RWPE1 (cell line): ENCODE measurements around the gene OPN1SW.

Source experiments
- CTCF ChIA-PET: fragments of 350-600 bp; sonication (Branson Sonifier 250); formaldehyde crosslinking; extraction: SDS; loops from one replicate; lab custom pipeline; 2021; lab: Yijun Ruan, JAX
- POLR2A ChIA-PET: fragments of 400-600 bp; formaldehyde crosslinking; extraction: SDS; loops from one replicate; lab custom pipeline; 2020; ENCODE audit warnings: antibody characterized with exemption; ENCODE audit not compliant: low non-redundant PET; lab: Yijun Ruan, JAX
- DNase-seq: peaks from one replicate; pipeline ENCODE4 v3.0.0; 2012; ENCODE audit warnings: low spot score
- H3K27ac ChIP-seq: fragments of 450-650 bp; 2 replicates; pipeline ENCODE4 v1.5.1; 2017
- CTCF ChIP-seq: fragments of 450-650 bp; conservative IDR thresholded peaks from 2 replicates; pipeline ENCODE4 v1.5.1; 2017; ENCODE audit warnings: low read depth, mild to moderate bottlenecking

The OPN1SW gene

GRCh38 chr7:128791121-128791971 lies 15.8 kb upstream of the OPN1SW start, which contains the start of gene CCDC136:
Gene CCDC136 (plus strand): TSS chr7:128791968. CDS start chr7:128792412, 444 bp downstream.
- CTCF ChIA-PET, result no interaction called here
- H3K27ac ChIP-seq, result no peak within 1 kb of the TSS
- no peak for TF ChIP-seq CTCF
- peak; percentile 58 for DNase-seq
- POLR2A ChIA-PET, result no interaction called here

- no peak for DNase-seq
- ChIA-PET POLR2A (no interaction called here), CTCF (no interaction called here)
- no peak for TF ChIP-seq CTCF
- H3K27ac ChIP-seq, result no peak overlapping the region
These were observed 14.9 kb upstream of the OPN1SW start for GRCh38 chr7:128790315-128791041.

- POLR2A ChIA-PET, result no interaction called here
- CTCF ChIA-PET, result interaction anchor here (0.7 kb wide), 1 partner anchor 92 kb away, joined by 3 read pairs; no protein-coding TSS in a partner anchor
- no peak for TF ChIP-seq CTCF
These were observed 13.1 kb upstream of the OPN1SW start for GRCh38 chr7:128788446-128789412.

GRCh38 chr7:128785738-128786137 lies 10.1 kb upstream of the OPN1SW start:
- DNase-seq, result no peak
- TF ChIP-seq CTCF, result no peak
- ChIA-PET POLR2A (no interaction called here), CTCF (no interaction called here)
- H3K27ac ChIP-seq, result no peak overlapping the region

More at GRCh38 chr7:128788446-128789412, 13.1 kb upstream of the OPN1SW start:
- DNase-seq, result no peak
- H3K27ac ChIP-seq, result no peak overlapping the region

GRCh38 chr7:128783143-128783861 lies 7.7 kb upstream of the OPN1SW start:
- TF ChIP-seq CTCF, result no peak
- CTCF ChIA-PET, result no interaction called here
- no peak overlapping the region for H3K27ac ChIP-seq
- DNase-seq, result no peak
- POLR2A ChIA-PET, result no interaction called here
